Naive thymus-derived CD4-positive, alpha-beta T cell (primary cell): ENCODE data around the gene ADGRL3. TPM values are rescaled to one million over a fixed set of nuclear protein-coding genes. Genes with fewer than 3 reads are reported as not detected.

Experiments
- ATAC-seq: fragments of 150-1000 bp; cut with Tn5 transposase; 2 replicates; pipeline ENCODE4 v1.10.0; 2021; ENCODE audit warnings: mild to moderate bottlenecking, moderate library complexity
- CTCF ChIA-PET: fragments of 350-600 bp; sonication (Branson Sonifier 250); formaldehyde crosslinking; loops from one replicate; lab custom pipeline; 2021; ENCODE audit warnings: antibody characterized with exemption; lab: Charles Lee
- POLR2A ChIA-PET: fragments of 350-600 bp; sonication (Branson Sonifier 250); formaldehyde crosslinking; loops from one replicate; lab custom pipeline; 2021; ENCODE audit warnings: antibody characterized with exemption, inconsistent platforms; lab: Charles Lee
- DNase-seq, 9 donors: peaks; one replicate each; pipeline versions ENCODE4 v3.0.0 to v3.0.0-alpha.2; 2020 to 2022; ENCODE audit warnings: mixed read lengths in 1 of 9
- H3K27ac ChIP-seq: one replicate; pipeline ENCODE4 v1.7.0; 2013; ENCODE audit warnings: mild to moderate bottlenecking, low read depth, low read length, moderate library complexity
- H3K27me3 ChIP-seq, 2 donors: one replicate each; pipeline ENCODE4 v1.7.0; 2013; ENCODE audit warnings: low read length in 2 of 2, mild to moderate bottlenecking in 2 of 2, moderate library complexity in 2 of 2; ENCODE audit not compliant: control insufficient read depth in 2 of 2, insufficient read depth in 2 of 2
- H3K36me3 ChIP-seq, 3 experiments: 1 replicate in 2 of 3; 2 replicates in 1 of 3; pipeline ENCODE4 v1.7.0; 2013; ENCODE audit warnings: low read length in 3 of 3, mild to moderate bottlenecking in 3 of 3, moderate library complexity in 1 of 3; ENCODE audit not compliant: insufficient read depth in 3 of 3, control insufficient read depth in 2 of 3
- H3K4me1 ChIP-seq, 2 donors: one replicate each; pipeline ENCODE4 v1.7.0; 2013; ENCODE audit warnings: low read length in 2 of 2, mild to moderate bottlenecking in 2 of 2, moderate library complexity in 1 of 2; ENCODE audit not compliant: control insufficient read depth in 2 of 2, insufficient read depth in 2 of 2
- H3K4me3 ChIP-seq: 2 replicates; pipeline ENCODE4 v1.7.0; 2013; ENCODE audit warnings: mild to moderate bottlenecking, low read length
- H3K9me3 ChIP-seq, 3 experiments: 1 replicate in 2 of 3; 2 replicates in 1 of 3; pipeline ENCODE4 v1.7.0; 2013; ENCODE audit warnings: low read length in 3 of 3; ENCODE audit not compliant: control insufficient read depth in 2 of 3
- H3K27ac Mint-ChIP-seq, 9 donors: one replicate each; pipeline ENCODE4 v1.8.0; 2020 to 2022; ENCODE audit warnings: mixed read lengths in 9 of 9, mild to moderate bottlenecking in 8 of 9, moderate library complexity in 5 of 9, inconsistent platforms in 2 of 9
- H3K27me3 Mint-ChIP-seq, 5 donors: one replicate each; pipeline ENCODE4 v1.8.0; 2021 to 2022; ENCODE audit warnings: mixed read lengths in 5 of 5, mild to moderate bottlenecking in 1 of 5
- H3K36me3 Mint-ChIP-seq, 5 donors: one replicate each; pipeline ENCODE4 v1.8.0; 2020 to 2022; ENCODE audit warnings: mixed read lengths in 5 of 5, mild to moderate bottlenecking in 3 of 5, inconsistent platforms in 1 of 5
- H3K4me1 Mint-ChIP-seq, 7 donors: one replicate each; pipeline ENCODE4 v1.8.0; 2020 to 2022; ENCODE audit warnings: mixed read lengths in 7 of 7, mild to moderate bottlenecking in 3 of 7, inconsistent platforms in 1 of 7
- H3K4me3 Mint-ChIP-seq, 10 donors: one replicate each; pipeline ENCODE4 v1.8.0; 2020 to 2022; ENCODE audit warnings: mild to moderate bottlenecking in 10 of 10, mixed read lengths in 10 of 10, moderate library complexity in 6 of 10, inconsistent platforms in 2 of 10
- H3K9me3 Mint-ChIP-seq, 11 donors: one replicate each; pipeline ENCODE4 v1.8.0; 2020 to 2022; ENCODE audit warnings: mixed read lengths in 11 of 11, mild to moderate bottlenecking in 4 of 11, inconsistent platforms in 1 of 11, moderate library complexity in 1 of 11
- intact Hi-C, 2 donors: fragments of 100-400 bp; cut with micrococcal nuclease; formaldehyde crosslinking; loops; one replicate each; pipeline ENCODE4 v1.15.1; 2023
- polyA plus RNA-seq, 2 donors: library from polyadenylated mRNA; unstranded; fragments of 300-500 nt; fragmentation: Illumina TruSeq; gene quantifications; one replicate each; pipeline ENCODE4 v1.2.3, GENCODE V29; 2021
- total RNA-seq, 6 experiments: library from RNA in 5 of 6; stranded (reverse) in 5 of 6; gene quantifications; 1 replicate in 5 of 6; 2 replicates in 1 of 6; pipeline ENCODE4 v1.2.3 and lab custom pipeline; 2021 to 2026

Gene ADGRL3
- total and polyA plus RNA-seq, 7 experiments from 2014 or later: not detected

GRCh38 chr4:61997831-61998230, 797.7 kb downstream of the ADGRL3 start:
- no peak overlapping the region for H3K4me3 Mint-ChIP-seq
- intact Hi-C loops: no loop called here
- POLR2A ChIA-PET: no interaction called here

GRCh38 chr4:62003695-62004094, 803.6 kb downstream of the ADGRL3 start:
- Histone ChIP-seq H3K9me3 (no peaks in the 10 kb centered on the region), H3K4me1 (no peaks in the 10 kb centered on the region), H3K27me3 (no peaks in the 10 kb centered on the region), H3K36me3 (no peaks in the 10 kb centered on the region), H3K27ac (no peak overlapping the region), H3K4me3 (no peak overlapping the region)
- Mint-ChIP-seq H3K36me3 (no peaks in the 10 kb centered on the region), H3K4me1 (no peaks in the 10 kb centered on the region), H3K4me3 (no peak overlapping the region), H3K9me3 (peaks cover 0 to 18% (median 8%) of the 10 kb centered on the region in 11 donors), H3K27me3 (no peaks in the 10 kb centered on the region), H3K27ac (no peak overlapping the region)
- ATAC-seq (no peak), DNase-seq (no peak)
- ChIA-PET CTCF (no interaction called here), POLR2A (no interaction called here)
- intact Hi-C loops: no loop called here

More at GRCh38 chr4:61997831-61998230, 797.7 kb downstream of the ADGRL3 start:
- Histone ChIP-seq H3K4me1 (no peaks in the 10 kb centered on the region), H3K27me3 (no peaks in the 10 kb centered on the region), H3K9me3 (no peaks in the 10 kb centered on the region), H3K4me3 (no peak overlapping the region), H3K27ac (no peak overlapping the region), H3K36me3 (no peaks in the 10 kb centered on the region)
- ATAC-seq (no peak), DNase-seq (no peak)
- Mint-ChIP-seq H3K36me3 (no peaks in the 10 kb centered on the region), H3K9me3 (peaks cover 0 to 11% (median 6%) of the 10 kb centered on the region in 11 donors), H3K27ac (no peak overlapping the region), H3K27me3 (no peaks in the 10 kb centered on the region), H3K4me1 (no peaks in the 10 kb centered on the region)
- CTCF ChIA-PET: no interaction called here

- CTCF ChIA-PET: no interaction called here
- no peak overlapping the region for H3K4me3 ChIP-seq
- ATAC-seq (no peak), DNase-seq (no peak)
- H3K9me3 ChIP-seq: no peaks in the 10 kb centered on the region
- no peaks in the 10 kb centered on the region for H3K4me1 ChIP-seq
- H3K27me3 ChIP-seq: no peaks in the 10 kb centered on the region
- H3K4me3 Mint-ChIP-seq: no peak overlapping the region
- H3K36me3 Mint-ChIP-seq: no peaks in the 10 kb centered on the region
- H3K36me3 ChIP-seq: no peaks in the 10 kb centered on the region
- H3K27me3 Mint-ChIP-seq: no peaks in the 10 kb centered on the region
- no peaks in the 10 kb centered on the region for H3K4me1 Mint-ChIP-seq
- intact Hi-C loops: no loop called here
- H3K27ac Mint-ChIP-seq: no peak overlapping the region
- POLR2A ChIA-PET: no interaction called here
- no peak overlapping the region for H3K27ac ChIP-seq
- peaks cover 0 to 18% (median 8%) of the 10 kb centered on the region in 11 donors for H3K9me3 Mint-ChIP-seq
Observed at GRCh38 chr4:62004881-62005280, 804.8 kb downstream of the ADGRL3 start.

GRCh38 chr4:62006108-62006507, 806.0 kb downstream of the ADGRL3 start:
- H3K9me3 ChIP-seq: no peaks in the 10 kb centered on the region
- no peaks in the 10 kb centered on the region for H3K4me1 ChIP-seq
- Mint-ChIP-seq H3K27ac (no peak overlapping the region), H3K4me1 (no peaks in the 10 kb centered on the region), H3K36me3 (no peaks in the 10 kb centered on the region), H3K9me3 (peaks cover 0 to 21% (median 8%) of the 10 kb centered on the region in 11 donors), H3K27me3 (no peaks in the 10 kb centered on the region), H3K4me3 (no peak overlapping the region)
- no peak overlapping the region for H3K4me3 ChIP-seq
- intact Hi-C loops: no loop called here
- no peak for ATAC-seq
- ChIA-PET POLR2A (no interaction called here), CTCF (no interaction called here)
- no peaks in the 10 kb centered on the region for H3K36me3 ChIP-seq
- no peak for DNase-seq
- no peak overlapping the region for H3K27ac ChIP-seq
- H3K27me3 ChIP-seq: no peaks in the 10 kb centered on the region

- intact Hi-C loops: no loop called here
- H3K27me3 ChIP-seq: no peaks in the 10 kb centered on the region
- POLR2A ChIA-PET: interaction anchor here (0.6 kb wide), 1 partner anchor 14 kb away, joined by 3 read pairs; no protein-coding TSS in a partner anchor
- Mint-ChIP-seq H3K27me3 (no peaks in the 10 kb centered on the region), H3K27ac (no peak overlapping the region), H3K4me1 (no peaks in the 10 kb centered on the region), H3K9me3 (peaks cover 0 to 30% (median 9%) of the 10 kb centered on the region in 11 donors), H3K36me3 (no peaks in the 10 kb centered on the region), H3K4me3 (no peak overlapping the region)
- H3K4me3 ChIP-seq: no peak overlapping the region
- no peaks in the 10 kb centered on the region for H3K4me1 ChIP-seq
- H3K36me3 ChIP-seq: no peaks in the 10 kb centered on the region
- ATAC-seq: no peak
- no peak for DNase-seq
- H3K9me3 ChIP-seq: no peaks in the 10 kb centered on the region
- CTCF ChIA-PET: no interaction called here
- no peak overlapping the region for H3K27ac ChIP-seq
Observed at GRCh38 chr4:62015043-62015739, 815.1 kb downstream of the ADGRL3 start.

GRCh38 chr4:62018537-62018936, 818.4 kb downstream of the ADGRL3 start:
- Mint-ChIP-seq H3K27me3 (no peaks in the 10 kb centered on the region), H3K27ac (no peak overlapping the region), H3K36me3 (no peaks in the 10 kb centered on the region), H3K9me3 (peaks cover 2 to 33% (median 7%) of the 10 kb centered on the region in 11 donors), H3K4me1 (no peaks in the 10 kb centered on the region), H3K4me3 (no peak overlapping the region)
- ATAC-seq (no peak), DNase-seq (no peak)
- intact Hi-C loops: no loop called here
- Histone ChIP-seq H3K27me3 (no peaks in the 10 kb centered on the region), H3K9me3 (no peaks in the 10 kb centered on the region), H3K36me3 (no peaks in the 10 kb centered on the region), H3K27ac (no peak overlapping the region), H3K4me3 (no peak overlapping the region), H3K4me1 (no peaks in the 10 kb centered on the region)
- POLR2A ChIA-PET: no interaction called here
- CTCF ChIA-PET: no interaction called here

GRCh38 chr4:62023633-62024032, 823.5 kb downstream of the ADGRL3 start:
- H3K27ac ChIP-seq: no peak overlapping the region
- Mint-ChIP-seq H3K4me1 (no peaks in the 10 kb centered on the region), H3K4me3 (no peak overlapping the region), H3K27ac (no peak overlapping the region), H3K9me3 (peaks cover 0 to 24% (median 4%) of the 10 kb centered on the region in 11 donors), H3K36me3 (no peaks in the 10 kb centered on the region), H3K27me3 (no peaks in the 10 kb centered on the region)
- no peaks in the 10 kb centered on the region for H3K36me3 ChIP-seq
- ChIA-PET CTCF (no interaction called here), POLR2A (no interaction called here)
- no peaks in the 10 kb centered on the region for H3K9me3 ChIP-seq
- H3K4me1 ChIP-seq: no peaks in the 10 kb centered on the region
- ATAC-seq (no peak), DNase-seq (no peak)
- no peak overlapping the region for H3K4me3 ChIP-seq
- H3K27me3 ChIP-seq: no peaks in the 10 kb centered on the region
- intact Hi-C loops: no loop called here
